Measurements from ENCODE around the gene SCGB3A1.

Gene SCGB3A1

DNA sequence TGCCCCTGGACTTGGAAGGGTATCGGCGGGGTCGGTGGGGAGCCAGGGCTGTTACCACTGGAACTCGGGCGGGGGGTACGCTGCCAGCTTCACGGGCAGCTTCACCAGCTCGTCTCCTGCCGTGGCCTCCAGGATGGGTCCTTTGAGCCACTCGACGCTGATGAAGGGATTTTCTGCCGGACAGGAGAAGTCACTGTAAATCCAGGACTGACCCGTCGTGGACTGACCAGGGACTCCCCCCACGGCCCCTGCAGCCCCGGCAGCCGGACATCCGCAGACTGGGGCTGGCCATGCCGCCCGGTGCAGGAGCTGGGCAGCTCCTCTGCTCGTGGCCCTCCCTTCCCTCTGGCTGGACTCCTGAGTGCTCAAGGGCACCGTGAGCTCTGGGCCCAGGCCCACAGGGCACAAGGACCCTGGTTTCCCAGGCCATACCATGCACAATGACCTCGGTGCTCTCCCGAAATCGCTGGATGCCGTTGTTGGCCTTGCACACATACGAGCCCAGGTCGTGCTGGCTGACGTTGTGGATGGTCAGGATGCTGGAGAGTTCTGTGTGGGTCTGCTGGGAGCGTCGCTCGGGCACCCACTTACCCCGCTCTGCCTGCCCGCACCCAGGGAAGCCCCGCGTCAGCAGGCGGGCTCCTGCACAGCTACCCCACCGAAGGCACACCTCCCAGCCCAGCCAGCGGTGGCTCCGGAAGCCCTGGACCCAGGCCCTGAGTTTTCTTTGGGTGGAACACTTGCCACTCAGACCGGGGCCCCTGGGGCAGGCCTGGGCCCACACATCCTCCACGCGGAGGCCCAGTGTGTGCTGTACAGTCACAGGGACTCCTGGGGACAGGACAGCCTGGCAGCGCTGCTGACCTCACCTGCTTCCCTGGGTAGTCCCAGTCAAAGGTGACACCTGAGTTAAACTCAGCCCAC is 37.8 kb upstream of the SCGB3A1 start:
- ATAC-seq (no peak), DNase-seq (no peak)
- no peak overlapping the region for H3K27ac Mint-ChIP-seq
- H3K36me3 Mint-ChIP-seq (ENCODE audit: low read depth) = no peaks in the 10 kb centered on the region
- no peaks in the 10 kb centered on the region for H3K27me3 Mint-ChIP-seq
- H3K4me3 Mint-ChIP-seq = no peak overlapping the region
- H3K9me3 Mint-ChIP-seq = no peaks in the 10 kb centered on the region
- H3K4me1 Mint-ChIP-seq = no peaks in the 10 kb centered on the region

DNA sequence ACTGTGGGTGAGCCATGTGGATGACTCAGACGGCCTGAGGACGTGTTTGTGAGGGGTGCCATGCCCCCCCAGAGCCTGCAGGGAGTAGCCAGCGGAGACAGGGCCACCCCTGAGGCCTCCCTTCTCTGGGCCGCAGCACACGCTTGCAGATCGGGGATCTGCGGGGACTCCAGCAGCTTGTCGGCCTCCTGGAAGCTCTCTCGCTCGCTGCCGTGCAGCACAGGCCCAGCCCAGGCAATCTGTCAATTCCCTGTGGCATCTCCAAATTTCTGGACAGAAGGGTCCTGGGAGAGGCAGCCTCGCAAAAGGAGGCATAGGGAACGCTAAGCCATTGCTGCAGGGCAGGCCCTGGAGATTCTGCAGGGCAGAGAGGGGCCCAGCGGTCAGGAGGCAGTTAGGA is 36.9 kb upstream of the SCGB3A1 start:
- Mint-ChIP-seq H3K4me3 (no peak overlapping the region), H3K4me1 (peaks cover 4% of the 10 kb centered on the region), H3K36me3 (ENCODE audit: low read depth) (no peaks in the 10 kb centered on the region), H3K27me3 (no peaks in the 10 kb centered on the region), H3K27ac (no peak overlapping the region), H3K9me3 (no peaks in the 10 kb centered on the region)
- no peak for ATAC-seq
- DNase-seq = no peak

DNA sequence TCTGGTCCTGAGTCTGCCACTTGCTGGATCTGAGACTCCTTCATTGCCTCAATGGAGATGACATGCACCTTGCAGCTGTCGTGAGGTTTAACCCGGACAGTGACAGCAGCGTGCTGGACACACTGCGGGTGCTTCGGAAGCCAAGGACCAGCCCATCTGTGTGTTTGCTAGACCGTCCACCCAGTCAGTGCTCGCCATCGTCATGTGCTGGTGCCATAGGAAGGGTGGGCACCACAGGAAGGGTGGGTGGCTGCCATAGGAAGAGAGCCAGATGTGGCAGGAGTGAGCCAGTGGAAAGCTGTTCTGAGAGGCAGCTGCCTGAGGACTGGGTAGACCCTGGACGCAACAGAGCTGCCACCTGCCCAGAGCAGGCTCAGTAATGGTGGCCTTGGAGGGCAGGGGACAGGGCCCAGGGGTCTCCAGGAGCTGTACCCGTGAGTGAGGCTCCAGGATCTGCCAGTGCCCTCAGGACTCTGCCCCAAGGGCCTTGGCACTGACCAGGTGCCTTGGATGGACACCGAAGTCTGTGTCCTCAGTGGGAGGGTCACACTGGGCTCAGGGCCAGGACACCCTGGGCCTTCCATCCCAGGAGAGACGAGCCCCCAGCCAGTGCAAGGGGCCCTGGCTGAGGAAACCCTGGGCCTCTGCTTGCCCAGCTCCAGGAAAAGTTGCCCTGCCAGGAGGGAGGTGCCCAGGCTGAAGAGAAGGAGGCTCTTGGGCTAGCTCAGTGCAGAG is 36.3 kb upstream of the SCGB3A1 start:
- H3K27ac Mint-ChIP-seq = no peak overlapping the region
- no peaks in the 10 kb centered on the region for H3K9me3 Mint-ChIP-seq
- no peak for ATAC-seq
- DNase-seq = no peak
- H3K4me3 Mint-ChIP-seq = no peak overlapping the region
- H3K4me1 Mint-ChIP-seq = peaks cover 7% of the 10 kb centered on the region
- no peaks in the 10 kb centered on the region for H3K36me3 Mint-ChIP-seq (ENCODE audit: low read depth)
- no peaks in the 10 kb centered on the region for H3K27me3 Mint-ChIP-seq

DNA sequence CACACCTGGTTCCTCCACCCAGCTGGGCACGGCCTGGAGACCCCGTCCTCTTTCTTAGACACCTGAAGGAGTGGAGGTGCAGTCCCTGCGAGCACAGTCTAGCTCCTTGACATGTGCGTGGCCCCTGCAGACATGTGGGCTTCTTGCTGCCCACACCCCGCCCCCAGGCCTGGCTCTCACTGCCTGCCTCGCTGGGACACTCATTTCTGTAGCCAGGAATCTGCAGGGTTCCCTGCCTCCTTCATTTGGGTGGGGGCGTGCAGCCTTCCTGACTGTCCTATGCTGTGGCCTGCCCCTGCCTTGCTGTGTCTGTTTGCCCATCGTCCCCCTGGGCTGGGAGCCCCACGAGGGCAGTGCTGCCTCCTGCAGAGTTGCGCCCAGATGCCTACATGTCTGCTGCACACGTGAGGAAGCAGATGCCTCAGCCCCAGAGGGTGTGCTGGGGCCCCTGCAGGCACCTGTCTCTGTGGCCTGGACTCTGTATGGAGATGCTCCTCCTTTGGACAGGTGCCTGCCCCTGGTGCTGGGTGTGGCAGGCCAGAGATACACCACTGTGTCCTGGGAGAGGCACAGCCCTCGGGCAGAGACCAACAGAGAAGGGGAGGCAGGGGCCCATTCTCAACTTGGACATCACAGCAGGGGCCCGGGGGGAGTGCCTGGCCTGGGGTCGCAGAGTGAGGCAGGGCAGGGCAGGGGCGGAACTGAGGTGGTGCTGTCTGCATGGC is 35.5 kb upstream of the SCGB3A1 start:
- DNase-seq (no peak), ATAC-seq (no peak)
- no peaks in the 10 kb centered on the region for H3K36me3 Mint-ChIP-seq (ENCODE audit: low read depth)
- H3K4me1 Mint-ChIP-seq = peaks cover 7% of the 10 kb centered on the region
- H3K9me3 Mint-ChIP-seq = no peaks in the 10 kb centered on the region
- no peaks in the 10 kb centered on the region for H3K27me3 Mint-ChIP-seq
- no peak overlapping the region for H3K4me3 Mint-ChIP-seq
- no peak overlapping the region for H3K27ac Mint-ChIP-seq

DNA sequence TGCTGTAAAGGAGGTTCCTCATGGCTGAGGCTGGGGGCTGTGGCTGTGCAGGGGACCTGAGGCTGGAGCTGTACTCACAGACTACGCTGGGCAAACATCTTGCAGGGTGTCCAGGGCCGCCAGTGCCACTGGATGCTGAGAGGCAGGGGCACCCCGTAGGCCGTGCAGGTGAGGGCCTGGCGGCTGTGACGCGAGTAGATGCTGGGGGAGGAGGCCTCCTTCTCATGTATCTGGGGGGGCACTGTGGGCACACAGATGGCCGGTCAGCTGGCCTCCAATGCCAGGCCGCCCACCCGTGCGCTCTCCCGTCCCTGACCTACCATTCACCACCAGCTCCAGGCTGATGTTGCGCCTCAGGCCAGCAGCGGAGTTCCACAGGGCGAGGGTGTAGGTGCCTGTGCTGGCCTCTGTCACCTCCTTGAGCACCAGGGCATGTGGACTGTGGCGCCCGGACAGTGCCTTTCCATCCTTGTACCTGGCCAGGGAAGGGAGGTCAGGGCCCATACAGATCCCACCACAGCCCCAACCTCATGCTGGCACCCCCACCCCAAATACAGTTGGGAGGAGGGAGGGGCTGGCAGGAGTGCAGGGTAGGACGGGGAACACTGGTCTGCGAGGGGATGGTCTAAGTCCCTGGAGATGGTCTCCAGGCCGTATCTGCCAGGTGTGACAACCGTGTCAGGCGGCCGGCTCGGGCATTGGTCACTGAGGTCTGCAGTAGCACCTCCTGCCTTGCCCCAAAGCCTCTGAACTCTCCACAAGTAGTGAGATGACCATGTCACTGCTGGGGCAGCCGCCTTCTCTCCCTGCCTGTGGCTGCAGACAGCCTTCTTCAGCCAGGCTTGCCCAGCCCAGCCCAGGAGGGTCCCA is 34.7 kb upstream of the SCGB3A1 start:
- ATAC-seq (no peak), DNase-seq (no peak)
- Mint-ChIP-seq H3K36me3 (ENCODE audit: low read depth) (no peaks in the 10 kb centered on the region), H3K4me3 (no peak overlapping the region), H3K27ac (no peak overlapping the region), H3K4me1 (peaks cover 7% of the 10 kb centered on the region), H3K27me3 (no peaks in the 10 kb centered on the region), H3K9me3 (no peaks in the 10 kb centered on the region)

DNA sequence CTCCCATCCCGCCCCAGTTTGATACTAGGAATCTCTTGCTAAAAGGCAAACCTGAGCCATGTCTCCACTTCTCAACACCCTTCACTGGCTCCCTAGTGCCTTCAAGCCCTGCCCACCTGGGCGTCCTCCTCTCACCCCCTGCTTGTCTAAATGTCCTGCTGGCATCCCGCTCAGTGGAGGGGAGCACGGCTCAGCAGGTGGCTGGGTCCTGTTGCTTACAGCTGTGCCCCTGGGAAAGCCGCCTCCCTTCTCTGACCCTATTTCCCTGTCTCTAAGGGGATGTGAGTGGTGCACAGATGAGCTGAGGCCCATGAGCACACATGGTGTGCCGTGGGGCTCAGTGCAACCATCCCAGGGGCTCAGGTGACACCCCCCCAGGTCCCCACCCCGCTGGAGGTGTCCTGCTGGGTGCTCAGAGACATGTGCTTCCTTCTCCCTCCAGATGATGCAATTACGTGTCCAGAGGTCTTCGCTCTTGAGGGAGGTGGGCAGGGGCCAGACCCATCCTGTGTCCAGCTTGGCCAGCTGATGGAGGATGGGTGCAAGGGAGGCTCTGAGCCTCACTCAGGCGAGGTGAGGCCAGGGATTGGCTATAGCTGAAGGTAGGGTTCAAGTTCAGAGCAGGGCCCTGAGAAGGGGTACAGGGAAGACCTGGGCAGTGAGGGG is 34.0 kb upstream of the SCGB3A1 start:
- H3K4me1 Mint-ChIP-seq = peaks cover 7% of the 10 kb centered on the region
- H3K27ac Mint-ChIP-seq = no peak overlapping the region
- no peaks in the 10 kb centered on the region for H3K27me3 Mint-ChIP-seq
- DNase-seq (no peak), ATAC-seq (no peak)
- H3K36me3 Mint-ChIP-seq (ENCODE audit: low read depth) = no peaks in the 10 kb centered on the region
- H3K4me3 Mint-ChIP-seq = no peak overlapping the region
- H3K9me3 Mint-ChIP-seq = no peaks in the 10 kb centered on the region

DNA sequence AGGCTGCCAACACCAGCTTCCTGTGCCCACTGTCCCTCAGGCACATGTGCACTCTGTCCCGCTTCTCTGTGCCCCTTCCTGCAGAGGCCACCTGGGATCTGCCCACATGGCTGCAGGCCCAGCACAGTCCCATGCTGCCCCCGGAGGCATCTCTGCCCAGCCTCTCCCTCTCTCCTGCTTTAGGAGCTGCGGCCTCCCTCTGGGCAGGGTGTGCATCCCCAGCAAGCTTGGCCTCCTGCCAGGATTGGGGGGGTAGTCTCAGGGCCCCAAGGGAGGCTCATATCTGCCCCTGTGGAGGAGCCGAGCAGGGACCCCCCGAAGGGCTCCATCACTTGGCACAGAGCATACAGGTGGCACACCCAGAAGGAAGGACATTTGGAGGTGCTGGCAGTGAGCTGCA is 33.3 kb upstream of the SCGB3A1 start:
- Mint-ChIP-seq H3K27me3 (no peaks in the 10 kb centered on the region), H3K27ac (no peak overlapping the region), H3K4me1 (peaks cover 7% of the 10 kb centered on the region), H3K4me3 (no peak overlapping the region), H3K9me3 (no peaks in the 10 kb centered on the region), H3K36me3 (ENCODE audit: low read depth) (no peaks in the 10 kb centered on the region)
- ATAC-seq = no peak
- no peak for DNase-seq

DNA sequence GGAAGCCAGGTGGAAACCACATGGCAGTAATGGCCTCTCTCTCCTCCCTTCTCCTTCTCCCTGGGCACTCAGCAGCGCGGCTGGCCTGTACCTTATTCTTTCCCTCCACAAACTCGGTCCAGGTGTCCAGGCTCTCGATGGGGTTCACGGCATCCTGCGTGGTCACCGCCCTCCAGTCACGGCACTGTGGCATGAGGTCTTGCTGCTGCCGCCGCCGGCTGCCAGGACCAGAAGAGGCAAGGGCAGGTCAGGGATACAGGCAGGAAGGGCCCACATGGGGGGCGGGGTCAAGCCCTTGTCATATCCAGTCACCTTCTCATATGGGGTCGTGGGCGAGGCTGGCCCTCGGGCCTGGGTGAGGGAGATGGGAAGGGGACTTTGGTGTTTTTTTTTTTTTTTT is 32.5 kb upstream of the SCGB3A1 start:
- no peaks in the 10 kb centered on the region for H3K27me3 Mint-ChIP-seq
- no peak overlapping the region for H3K27ac Mint-ChIP-seq
- ATAC-seq (no peak), DNase-seq (no peak)
- H3K36me3 Mint-ChIP-seq (ENCODE audit: low read depth) = no peaks in the 10 kb centered on the region
- H3K4me3 Mint-ChIP-seq = no peak overlapping the region
- H3K9me3 Mint-ChIP-seq = no peaks in the 10 kb centered on the region
- peaks cover 7% of the 10 kb centered on the region for H3K4me1 Mint-ChIP-seq

DNA sequence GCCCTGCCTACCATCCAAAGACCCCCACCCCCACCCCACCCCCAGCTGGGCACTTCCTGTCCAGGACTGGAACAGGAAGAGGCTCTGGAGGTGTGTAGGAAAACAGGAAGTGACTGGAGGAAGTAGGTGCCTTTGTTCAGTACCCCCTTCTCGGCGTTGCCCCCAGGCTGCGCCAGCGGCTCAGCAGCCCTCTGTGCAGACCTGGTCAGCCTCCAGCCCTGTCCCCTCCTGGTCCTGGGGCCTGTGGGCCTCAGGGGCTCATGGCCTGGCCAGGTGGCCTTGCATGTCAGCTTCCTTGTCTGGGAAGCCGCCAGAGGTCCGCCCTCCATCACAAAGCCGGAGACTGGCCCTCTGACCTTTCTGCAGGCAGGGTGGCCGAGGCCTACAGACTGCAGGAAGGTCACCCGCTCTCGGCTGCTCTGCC is 32.1 kb upstream of the SCGB3A1 start:
- H3K4me1 Mint-ChIP-seq = peaks cover 7% of the 10 kb centered on the region
- H3K36me3 Mint-ChIP-seq (ENCODE audit: low read depth) = no peaks in the 10 kb centered on the region
- ATAC-seq (no peak), DNase-seq (no peak)
- H3K4me3 Mint-ChIP-seq = no peak overlapping the region
- H3K9me3 Mint-ChIP-seq = no peaks in the 10 kb centered on the region
- no peak overlapping the region for H3K27ac Mint-ChIP-seq
- no peaks in the 10 kb centered on the region for H3K27me3 Mint-ChIP-seq

DNA sequence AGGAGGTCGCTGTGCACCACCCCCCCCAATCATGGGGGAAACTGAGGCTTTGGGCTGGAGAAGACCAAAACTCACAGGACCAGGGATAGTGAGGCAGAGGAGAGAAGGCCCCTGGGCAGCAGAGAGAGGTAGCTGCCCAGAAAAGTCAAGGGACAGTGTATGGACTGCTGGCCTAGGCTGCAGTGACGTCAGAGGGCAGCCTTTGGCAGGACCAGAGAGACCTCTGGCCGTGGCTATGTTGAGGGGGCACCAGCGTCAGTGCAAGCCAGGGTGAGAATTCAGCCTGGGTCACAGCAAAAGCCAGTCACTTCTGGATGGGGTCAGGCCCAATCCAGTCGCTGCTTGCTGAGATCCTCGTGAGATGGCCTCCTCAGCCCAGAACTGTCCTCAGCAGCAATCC is 31.6 kb upstream of the SCGB3A1 start:
- Mint-ChIP-seq H3K27me3 (no peaks in the 10 kb centered on the region), H3K4me3 (no peak overlapping the region), H3K4me1 (peaks cover 7% of the 10 kb centered on the region), H3K9me3 (no peaks in the 10 kb centered on the region), H3K27ac (no peak overlapping the region), H3K36me3 (ENCODE audit: low read depth) (no peaks in the 10 kb centered on the region)
- ATAC-seq (no peak), DNase-seq (no peak)

DNA sequence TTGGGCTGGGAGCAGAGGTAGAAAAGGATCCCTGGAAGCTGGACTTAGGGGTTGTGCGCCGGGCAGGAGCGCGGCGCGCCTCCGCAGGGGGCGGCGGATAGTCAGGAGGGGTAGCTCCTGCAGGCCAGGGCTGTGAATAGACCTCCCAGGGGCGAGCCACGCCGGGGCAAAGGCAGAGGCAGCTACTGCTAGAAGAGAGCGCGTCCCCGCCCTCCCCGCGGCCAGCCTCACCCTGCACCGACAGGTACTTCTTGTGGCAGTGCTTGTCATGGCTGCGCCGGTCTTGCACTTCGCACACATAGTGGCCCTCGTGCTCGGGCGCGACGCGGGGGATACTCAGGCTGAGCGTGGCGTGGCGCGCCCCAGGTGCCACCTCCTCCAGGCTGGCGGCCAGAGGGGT is 30.0 kb upstream of the SCGB3A1 start:
- H3K4me1 Mint-ChIP-seq = peaks cover 7% of the 10 kb centered on the region
- no peaks in the 10 kb centered on the region for H3K27me3 Mint-ChIP-seq
- DNase-seq (no peak), ATAC-seq (no peak)
- H3K36me3 Mint-ChIP-seq (ENCODE audit: low read depth) = no peaks in the 10 kb centered on the region
- no peak overlapping the region for H3K4me3 Mint-ChIP-seq
- no peak overlapping the region for H3K27ac Mint-ChIP-seq
- H3K9me3 Mint-ChIP-seq = no peaks in the 10 kb centered on the region

DNA sequence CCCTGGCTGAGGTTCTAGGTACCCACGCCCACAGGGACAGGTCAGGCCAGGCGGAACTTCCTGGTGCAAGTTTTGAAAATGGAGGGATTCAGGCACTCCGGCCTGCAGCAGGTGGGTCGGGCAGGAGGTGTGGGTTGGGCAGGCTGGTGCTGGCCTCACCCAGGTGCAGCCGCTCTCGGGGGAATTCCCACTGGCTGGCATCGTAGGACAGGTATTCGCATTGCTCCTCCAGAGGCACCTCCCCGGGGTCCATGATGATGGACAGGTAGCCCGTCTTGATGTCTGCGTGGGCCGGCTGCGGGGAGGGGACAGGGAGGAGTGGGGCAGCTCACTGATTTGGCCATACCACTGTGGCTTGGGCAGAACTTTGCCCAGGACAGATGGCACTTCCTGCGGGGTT is 28.7 kb upstream of the SCGB3A1 start:
- H3K9me3 Mint-ChIP-seq = no peaks in the 10 kb centered on the region
- H3K27ac Mint-ChIP-seq = no peak overlapping the region
- H3K4me1 Mint-ChIP-seq = peaks cover 7% of the 10 kb centered on the region
- no peaks in the 10 kb centered on the region for H3K27me3 Mint-ChIP-seq
- H3K4me3 Mint-ChIP-seq = no peak overlapping the region
- no peaks in the 10 kb centered on the region for H3K36me3 Mint-ChIP-seq (ENCODE audit: low read depth)
- ATAC-seq = no peak
- DNase-seq = no peak

DNA sequence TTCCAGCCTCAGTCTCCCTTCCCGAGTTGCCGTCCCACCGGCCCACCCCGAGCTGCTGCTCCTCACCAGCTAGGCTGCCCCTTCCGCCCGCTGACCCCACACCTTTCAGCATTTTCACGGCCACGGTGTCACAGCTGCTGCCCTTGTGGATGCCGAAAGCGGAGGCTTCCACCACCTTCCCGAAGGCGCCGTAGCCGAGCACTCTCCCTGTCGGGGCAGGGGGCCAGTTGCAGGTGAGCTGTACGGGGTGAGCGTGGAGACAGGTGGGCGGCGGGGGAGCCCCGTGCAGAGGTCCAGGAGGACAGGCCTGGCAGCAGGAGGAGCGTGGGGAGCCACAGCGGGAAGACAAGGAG is 28.2 kb upstream of the SCGB3A1 start:
- no peak overlapping the region for H3K27ac Mint-ChIP-seq
- DNase-seq (no peak), ATAC-seq (no peak)
- no peaks in the 10 kb centered on the region for H3K36me3 Mint-ChIP-seq (ENCODE audit: low read depth)
- H3K9me3 Mint-ChIP-seq = no peaks in the 10 kb centered on the region
- H3K27me3 Mint-ChIP-seq = no peaks in the 10 kb centered on the region
- H3K4me1 Mint-ChIP-seq = peaks cover 7% of the 10 kb centered on the region
- H3K4me3 Mint-ChIP-seq = no peak overlapping the region
